HEK293T (cell line): ENCODE data around the gene WIPF1.

ENCODE experiments used
- BHLHE40 ChIP-seq: fragments of 450-650 bp; IDR thresholded peaks from 2 replicates; pipeline ENCODE4 v1.6.1; 2016; ENCODE audit warnings: mild to moderate bottlenecking, moderate library complexity, borderline replicate concordance
- FOXK2 ChIP-seq: fragments of 450-650 bp; IDR thresholded peaks from 2 replicates; pipeline ENCODE4 v1.6.1; 2016; ENCODE audit warnings: mild to moderate bottlenecking
- HDGF ChIP-seq: fragments of 450-650 bp; IDR thresholded peaks from 2 replicates; pipeline ENCODE4 v1.6.1; 2017; ENCODE audit warnings: antibody characterized with exemption, borderline replicate concordance
- LEF1 ChIP-seq: fragments of 450-650 bp; IDR thresholded peaks from 2 replicates; pipeline ENCODE4 v1.6.1; 2017; ENCODE audit warnings: mild to moderate bottlenecking, borderline replicate concordance
- NFRKB ChIP-seq: fragments of 450-650 bp; IDR thresholded peaks from 2 replicates; pipeline ENCODE4 v1.6.1; 2016; ENCODE audit warnings: mild to moderate bottlenecking, moderate library complexity
- PKNOX1 ChIP-seq: fragments of 450-650 bp; IDR thresholded peaks from 2 replicates; pipeline ENCODE4 v1.6.1; 2016
- SP1 ChIP-seq: fragments of 450-650 bp; IDR thresholded peaks from 2 replicates; pipeline ENCODE4 v1.6.1; 2017
- SUZ12 ChIP-seq: fragments of 450-650 bp; IDR thresholded peaks from 2 replicates; pipeline ENCODE4 v1.6.1; 2016; ENCODE audit warnings: mild to moderate bottlenecking
- TARDBP ChIP-seq: fragments of 450-650 bp; IDR thresholded peaks from 2 replicates; pipeline ENCODE4 v1.6.1; 2016
- ZNF384 ChIP-seq: fragments of 450-650 bp; IDR thresholded peaks from 2 replicates; pipeline ENCODE4 v1.6.1; 2016

- TF ChIP-seq NFRKB (no peak), SUZ12 (no peak), TARDBP (no peak), HDGF (no peak), PKNOX1 (no peak), SP1 (no peak), BHLHE40 (no peak), LEF1 (no peak), FOXK2 (no peak), ZNF384 (no peak)
These were observed 19.5 kb downstream of the WIPF1 start for GRCh38 chr2:174577967-174578589.
